HCT116 (cell line): ENCODE data around the gene FGD4. TPM values are rescaled to one million over a fixed set of nuclear protein-coding genes. Genes with fewer than 3 reads are reported as not detected.

Source experiments
- ATAC-seq: fragments of 200-7000 bp; cut with Tn5 transposase; 2 replicates; pipeline ENCODE4 v1.9.1; 2020; ENCODE audit warnings: mild to moderate bottlenecking, moderate library complexity
- BruUV-seq: library from RNA; stranded (reverse); fragments of 400-500 nt; replicated peaks from 2 replicates; lab custom pipeline; 2021; lab: Mats Ljungman, UMichigan
- CTCF ChIA-PET: fragments of 300-600 bp; sonication (Branson Sonifier 250); formaldehyde crosslinking; loops from one replicate; lab custom pipeline; 2021; ENCODE audit warnings: antibody characterized with exemption; lab: Charles Lee
- POLR2A ChIA-PET: fragments of 300-600, 350-600 bp; sonication (Branson Sonifier 250); formaldehyde crosslinking; loops from one replicate; lab custom pipeline; 2021; ENCODE audit warnings: antibody characterized with exemption; lab: Charles Lee
- RAD21 ChIA-PET, 2 experiments: fragments of 300-600 bp; sonication (Branson Sonifier 250); formaldehyde crosslinking; loops; one replicate each; lab custom pipeline; 2023; ENCODE audit warnings: low total read pairs in 2 of 2; ENCODE audit not compliant: uncharacterized antibody in 2 of 2, unreplicated experiment in 2 of 2, low non-redundant PET in 1 of 2; lab: Charles Lee
- DNase-seq: peaks from one replicate; pipeline ENCODE4 v3.0.0-alpha.2; 2010; ENCODE audit warnings: low read depth, low spot score
- H2AFZ ChIP-seq: fragments of 200-600 bp; shearing (Covaris generic), sonication (generic); 2 replicates; pipeline ENCODE4 v1.6.1; 2017; ENCODE audit warnings: low read depth, mixed run types, mixed read lengths, antibody characterized with exemption, low read length; ENCODE audit not compliant: poor library complexity, severe bottlenecking
- H3K27ac ChIP-seq: 2 replicates; pipeline ENCODE4 v1.5.1; 2012; ENCODE audit warnings: low read depth, low read length
- H3K27me3 ChIP-seq: fragments of 200-600 bp; sonication (generic); 2 replicates; pipeline ENCODE4 v1.6.1; 2016; ENCODE audit warnings: mixed run types, low read length, mixed read lengths; ENCODE audit not compliant: insufficient read depth
- H3K36me3 ChIP-seq, 2 experiments: fragments of 200-500 bp in 1 of 2; fragments of 200-600 bp in 1 of 2; sonication (Bioruptor generic) in 1 of 2; sonication (generic) in 1 of 2; 2 replicates each; pipeline versions ENCODE4 v1.5.1 to v1.6.1; 2014 to 2016; ENCODE audit warnings: low read length in 2 of 2, inconsistent platforms in 1 of 2, mixed read lengths in 1 of 2, mixed run types in 1 of 2; ENCODE audit not compliant: insufficient read depth in 2 of 2, control insufficient read depth in 1 of 2
- H3K4me1 ChIP-seq, 2 experiments: fragments of 200-600 bp in 1 of 2; sonication (generic) in 1 of 2; 2 replicates each; pipeline versions ENCODE4 v1.5.1 to v1.6.1; 2012 to 2017; ENCODE audit warnings: low read length in 2 of 2, inconsistent platforms in 1 of 2, mild to moderate bottlenecking in 1 of 2, mixed read lengths in 1 of 2, mixed run types in 1 of 2, moderate library complexity in 1 of 2; ENCODE audit not compliant: insufficient read depth in 2 of 2, control insufficient read depth in 1 of 2
- H3K4me2 ChIP-seq: fragments of 200-600 bp; sonication (generic); 2 replicates; pipeline ENCODE4 v1.6.1; 2017; ENCODE audit warnings: mixed run types, low read length, mixed read lengths
- H3K4me3 ChIP-seq, 2 experiments: fragments of 200-600 bp in 1 of 2; sonication (generic) in 1 of 2; replicated peaks in 1 of 2; 2 replicates each; pipeline ENCODE4 v1.5.1; 2011 to 2016; ENCODE audit warnings: low read length in 2 of 2, control low read depth in 1 of 2, low read depth in 1 of 2, mild to moderate bottlenecking in 1 of 2, mixed read lengths in 1 of 2, mixed run types in 1 of 2
- H3K79me2 ChIP-seq: fragments of 200-600 bp; sonication (generic); 2 replicates; pipeline ENCODE4 v1.6.1; 2017; ENCODE audit warnings: mild to moderate bottlenecking, mixed run types, low read length, moderate library complexity, mixed read lengths; ENCODE audit not compliant: insufficient read depth
- H3K9ac ChIP-seq: fragments of 200-600 bp; sonication (generic); 2 replicates; pipeline ENCODE4 v1.6.1; 2016; ENCODE audit warnings: low read length, mixed read lengths
- H3K9me2 ChIP-seq: fragments of 200-600 bp; sonication (generic), shearing (Covaris generic); 2 replicates; pipeline ENCODE4 v1.6.1; 2017; ENCODE audit warnings: mixed run types, mild to moderate bottlenecking, moderate library complexity; ENCODE audit not compliant: insufficient read depth
- H3K9me3 ChIP-seq, 2 experiments: fragments of 200-500 bp in 1 of 2; fragments of 200-600 bp in 1 of 2; sonication (Bioruptor generic) in 1 of 2; sonication (generic) in 1 of 2; 2 replicates each; pipeline ENCODE4 v1.6.1; 2014 to 2017; ENCODE audit warnings: low read length in 2 of 2, mixed read lengths in 2 of 2, inconsistent platforms in 1 of 2, low read depth in 1 of 2, mild to moderate bottlenecking in 1 of 2, mixed run types in 1 of 2, moderate library complexity in 1 of 2; ENCODE audit not compliant: control insufficient read depth in 1 of 2, insufficient read depth in 1 of 2
- H4K20me1 ChIP-seq: fragments of 200-600 bp; sonication (generic), shearing (Covaris generic); 2 replicates; pipeline ENCODE4 v1.6.1; 2017; ENCODE audit warnings: mixed run types, mild to moderate bottlenecking, moderate library complexity; ENCODE audit not compliant: insufficient read depth
- CEBPB ChIP-seq: IDR thresholded peaks from 2 replicates; pipeline ENCODE4 v1.6.1; 2012; ENCODE audit warnings: low read depth
- CTCF ChIP-seq, 3 experiments: fragments of 200-600 bp in 1 of 3; sonication (generic) in 1 of 3; IDR thresholded peaks in 2 of 3; conservative IDR thresholded peaks in 1 of 3; 2 replicates each; pipeline ENCODE4 v1.5.1; 2012 to 2017; ENCODE audit warnings: low read depth in 2 of 3, low read length in 2 of 3, antibody characterized with exemption in 1 of 3, borderline replicate concordance in 1 of 3, control low read depth in 1 of 3, mild to moderate bottlenecking in 1 of 3, mixed read lengths in 1 of 3, mixed run types in 1 of 3, moderate library complexity in 1 of 3; ENCODE audit not compliant: insufficient read depth in 1 of 3
- EGR1 ChIP-seq: IDR thresholded peaks from 2 replicates; pipeline ENCODE4 v1.6.1; 2012; ENCODE audit warnings: low read depth
- EZH2phosphoT487 ChIP-seq: fragments of 200-600 bp; IDR thresholded peaks from 2 replicates; pipeline ENCODE4 v1.6.1; 2018; ENCODE audit warnings: antibody characterized with exemption, borderline replicate concordance
- FOSL1 ChIP-seq: IDR thresholded peaks from 2 replicates; pipeline ENCODE4 v1.6.1; 2012; ENCODE audit warnings: low read depth
- JUND ChIP-seq: IDR thresholded peaks from 2 replicates; pipeline ENCODE4 v1.6.1; 2012
- REST ChIP-seq: IDR thresholded peaks from 2 replicates; pipeline ENCODE4 v1.6.1; 2012; ENCODE audit warnings: low read depth
- SIN3A ChIP-seq: IDR thresholded peaks from 2 replicates; pipeline ENCODE4 v1.6.1; 2012; ENCODE audit warnings: low read depth
- SP1 ChIP-seq: IDR thresholded peaks from 2 replicates; pipeline ENCODE4 v1.6.1; 2012; ENCODE audit warnings: low read depth
- TCF7L2 ChIP-seq: IDR thresholded peaks from 2 replicates; pipeline ENCODE4 v1.7.0; 2011; ENCODE audit warnings: borderline replicate concordance, inconsistent platforms; ENCODE audit not compliant: insufficient read depth, insufficient read length; ENCODE audit errors: extremely low read depth
- ZNF274 ChIP-seq: fragments of 200-500 bp; sonication (Bioruptor generic); IDR thresholded peaks from 2 replicates; pipeline ENCODE4 v1.6.1; 2014; ENCODE audit warnings: mild to moderate bottlenecking, low read depth, low read length, inconsistent platforms
- intact Hi-C: fragments of 100-400 bp; cut with micrococcal nuclease; formaldehyde crosslinking; loops from 2 replicates; pipeline ENCODE4 v1.10.0; 2022
- total RNA-seq: library from RNA; stranded (reverse); gene quantifications from one replicate; pipeline ENCODE4 v1.2.1, GENCODE V29; 2021; ENCODE audit not compliant: unreplicated experiment
- TF ChIP-seq, protein P1 (sequence below): IDR thresholded peaks from 2 replicates; pipeline ENCODE4 v1.6.1; 2011; ENCODE audit warnings: mild to moderate bottlenecking, low read length, moderate library complexity; ENCODE audit not compliant: insufficient replicate concordance; ENCODE audit errors: extremely low read depth
- TF ChIP-seq, protein P2 (sequence below): IDR thresholded peaks from 2 replicates; pipeline ENCODE4 v1.6.1; 2012

The FGD4 gene
- total RNA-seq, 1 experiment from 2014 or later, result 7.7 TPM

DNA sequence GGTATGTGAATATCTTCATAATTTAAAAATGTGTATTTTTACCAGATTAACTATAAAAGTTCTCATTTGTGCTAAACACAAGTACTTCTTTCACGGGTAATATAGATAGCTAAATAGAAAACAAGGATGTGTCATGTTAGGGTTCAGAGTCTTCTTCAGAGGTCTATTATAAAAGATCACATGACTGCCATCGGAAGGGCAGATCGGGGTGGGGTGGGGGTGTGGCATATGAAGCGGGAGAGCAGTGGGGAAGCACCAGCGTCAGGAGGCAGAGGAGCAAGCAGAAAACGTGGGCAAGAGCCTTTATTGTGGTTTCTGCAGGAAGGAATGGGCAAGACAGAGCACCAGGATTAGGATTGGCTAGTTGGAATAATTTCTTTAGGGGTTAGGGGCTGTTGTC lies 216.1 kb downstream of the FGD4 start:
- H3K9me3 ChIP-seq, result no peaks in the 10 kb centered on the region
- intact Hi-C loops, result no loop called here
- H3K27me3 ChIP-seq, result no peaks in the 10 kb centered on the region
- RAD21 ChIA-PET, result no interaction called here
- ATAC-seq, result no peak
- BruUV-seq, result no TSS peak
- no peaks in the 10 kb centered on the region for H3K4me1 ChIP-seq
- POLR2A ChIA-PET, result no interaction called here
- H3K36me3 ChIP-seq, result no peaks in the 10 kb centered on the region
- H3K79me2 ChIP-seq, result no peaks in the 10 kb centered on the region
- no peak overlapping the region for H3K4me2 ChIP-seq
- DNase-seq, result no peak
- H3K4me3 ChIP-seq, result no peak overlapping the region
- H4K20me1 ChIP-seq, result 0 out of 2 replicates have a peak, but pooled peaks cover 3% of the 10 kb centered on the region
- H2AFZ ChIP-seq, result no peak overlapping the region
- H3K27ac ChIP-seq, result no peak overlapping the region
- TF ChIP-seq EGR1 (no peak), FOSL1 (no peak)
- CTCF ChIA-PET, result no interaction called here
- no peaks in the 10 kb centered on the region for H3K9me2 ChIP-seq
- no peak overlapping the region for H3K9ac ChIP-seq

DNA sequence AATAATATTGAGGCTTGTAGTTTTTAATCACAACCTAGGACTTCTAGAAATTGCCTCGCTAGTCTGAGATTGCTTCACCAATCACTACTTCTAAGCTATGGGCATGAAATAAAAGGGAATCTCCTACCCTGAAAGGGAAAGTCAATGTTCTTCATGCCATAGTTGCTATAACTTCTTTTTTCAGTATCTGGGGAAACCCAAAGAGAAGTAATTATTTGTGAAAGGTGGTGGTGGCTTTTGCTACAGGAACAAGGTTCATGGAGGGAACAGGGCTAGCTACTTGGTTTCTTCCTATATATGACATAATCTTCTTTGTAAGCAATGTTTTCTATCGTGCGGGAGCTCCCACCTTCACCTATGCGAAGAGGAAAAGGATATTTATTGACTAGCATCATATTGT lies 218.2 kb downstream of the FGD4 start:
- Histone ChIP-seq H3K9me2 (no peaks in the 10 kb centered on the region), H3K9ac (no peak overlapping the region), H3K27me3 (no peaks in the 10 kb centered on the region), H3K79me2 (no peaks in the 10 kb centered on the region), H3K4me1 (no peaks in the 10 kb centered on the region), H4K20me1 (0 out of 2 replicates have a peak, but pooled peaks cover 3% of the 10 kb centered on the region), H2AFZ (no peak overlapping the region), H3K36me3 (no peaks in the 10 kb centered on the region), H3K27ac (no peak overlapping the region), H3K9me3 (no peaks in the 10 kb centered on the region), H3K4me2 (no peak overlapping the region), H3K4me3 (no peak overlapping the region)
- POLR2A ChIA-PET, result no interaction called here
- no peak for DNase-seq
- no peak for ATAC-seq
- RAD21 ChIA-PET, result interaction anchor here in 1 of 2 experiments (0.6 kb wide), 1 partner anchor 77 kb away, joined by 3 read pairs; no protein-coding TSS in a partner anchor
- CTCF ChIA-PET, result no interaction called here
- no TSS peak for BruUV-seq
- intact Hi-C loops, result no loop called here
- TF ChIP-seq JUND (no peak), TCF7L2 (no peak), FOSL1 (no peak), CEBPB (no peak), SIN3A (no peak), CTCF (IDR thresholded peaks at IDR 0.05 in 2 of 3, conservative IDR thresholded peaks at IDR 0.05 in 1 of 3; ENCODE audit: borderline replicate concordance in 1 of 3, insufficient read depth in 1 of 3, low read depth in 2 of 3, low read length in 2 of 3) (no peak), ZNF274 (no peak), REST (no peak), EZH2phosphoT487 (no peak), SP1 (no peak)
- TF ChIP-seq, protein P1, sequence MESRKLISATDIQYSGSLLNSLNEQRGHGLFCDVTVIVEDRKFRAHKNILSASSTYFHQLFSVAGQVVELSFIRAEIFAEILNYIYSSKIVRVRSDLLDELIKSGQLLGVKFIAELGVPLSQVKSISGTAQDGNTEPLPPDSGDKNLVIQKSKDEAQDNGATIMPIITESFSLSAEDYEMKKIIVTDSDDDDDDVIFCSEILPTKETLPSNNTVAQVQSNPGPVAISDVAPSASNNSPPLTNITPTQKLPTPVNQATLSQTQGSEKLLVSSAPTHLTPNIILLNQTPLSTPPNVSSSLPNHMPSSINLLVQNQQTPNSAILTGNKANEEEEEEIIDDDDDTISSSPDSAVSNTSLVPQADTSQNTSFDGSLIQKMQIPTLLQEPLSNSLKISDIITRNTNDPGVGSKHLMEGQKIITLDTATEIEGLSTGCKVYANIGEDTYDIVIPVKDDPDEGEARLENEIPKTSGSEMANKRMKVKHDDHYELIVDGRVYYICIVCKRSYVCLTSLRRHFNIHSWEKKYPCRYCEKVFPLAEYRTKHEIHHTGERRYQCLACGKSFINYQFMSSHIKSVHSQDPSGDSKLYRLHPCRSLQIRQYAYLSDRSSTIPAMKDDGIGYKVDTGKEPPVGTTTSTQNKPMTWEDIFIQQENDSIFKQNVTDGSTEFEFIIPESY, result no peak
- TF ChIP-seq, protein P2, sequence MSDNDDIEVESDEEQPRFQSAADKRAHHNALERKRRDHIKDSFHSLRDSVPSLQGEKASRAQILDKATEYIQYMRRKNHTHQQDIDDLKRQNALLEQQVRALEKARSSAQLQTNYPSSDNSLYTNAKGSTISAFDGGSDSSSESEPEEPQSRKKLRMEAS, result no peak
